Psoas muscle (tissue), 8 donors: ENCODE data around the gene ADA. TPM values are rescaled to one million over a fixed set of nuclear protein-coding genes. Genes with fewer than 3 reads are reported as not detected.
A peak's percentile ranks its signal among the peaks of the same experiment; 100 is the strongest.
"Not testable (repeated sequence)": the region's sequence is repeated elsewhere in the genome, so short reads cannot be mapped to it uniquely, and the experiment has no call there.

Experiments used
- ATAC-seq, 4 donors: fragments of 200-7000 bp; cut with Tn5 transposase; one replicate each; pipeline ENCODE4 v1.9.1; 2020; ENCODE audit warnings: moderate library complexity in 3 of 4, mild to moderate bottlenecking in 2 of 4
- DNase-seq, 2 donors: peaks; one replicate each; pipeline ENCODE4 v3.0.0-alpha.2; 2020
- H3K27ac ChIP-seq: fragments of 200-600 bp; one replicate; pipeline ENCODE4 v1.8.0; 2022
- H3K27me3 ChIP-seq, 3 donors: fragments of 200-600 bp in 1 of 3; one replicate each; pipeline versions ENCODE4 v1.6.1 to v1.8.0; 2013 to 2022; ENCODE audit warnings: low read length in 2 of 3, mild to moderate bottlenecking in 2 of 3, moderate library complexity in 1 of 3; ENCODE audit not compliant: insufficient read depth in 3 of 3
- H3K36me3 ChIP-seq, 2 donors: fragments of 200-600 bp in 1 of 2; one replicate each; pipeline versions ENCODE4 v1.6.1 to v1.8.0; 2013 to 2022; ENCODE audit warnings: low read depth in 1 of 2, mild to moderate bottlenecking in 1 of 2, moderate library complexity in 1 of 2; ENCODE audit not compliant: insufficient read depth in 1 of 2
- H3K4me1 ChIP-seq: fragments of 200-600 bp; one replicate; pipeline ENCODE4 v1.8.0; 2022
- H3K4me3 ChIP-seq: fragments of 200-600 bp; one replicate; pipeline ENCODE4 v1.8.0; 2022; ENCODE audit warnings: mild to moderate bottlenecking
- H3K9me3 ChIP-seq: fragments of 200-600 bp; one replicate; pipeline ENCODE4 v1.8.0; 2022
- CTCF ChIP-seq: fragments of 200-600 bp; IDR thresholded peaks from one replicate; pipeline ENCODE4 v1.8.0; 2022; ENCODE audit warnings: antibody characterized with exemption
- WGBS, 3 donors: extraction: QIAGEN DNeasy Blood & Tissue Kit; methylation state at CpG; one replicate each; pipeline versions ENCODE4 v1.1.6 to v1.1.7; 2013; 5-methylcytosine and 5-hydroxymethylcytosine counted together
- intact Hi-C, 2 donors: fragments of 100-400 bp; cut with DNase I; formaldehyde crosslinking; loops; one replicate each; pipeline versions ENCODE4 v1.11.0 to v1.14.2; 2022
- long read RNA-seq, 2 donors: library from polyadenylated mRNA; unstranded; transcript quantifications; one replicate each; pipeline ENCODE4 v2.0.0, GENCODE V29; 2021
- polyA plus RNA-seq, 3 donors: library from polyadenylated mRNA; stranded (reverse); fragments of 200-250 nt; gene quantifications; one replicate each; pipeline ENCODE4 v1.2.3, GENCODE V29; 2013
- total RNA-seq, 4 donors: library from RNA; stranded (reverse); fragmentation: NEBNext Ultra II Directional in 2 of 4; extraction: Animal tissue kit (Norgen Biotek cat#: 25700) in 2 of 4; gene quantifications; one replicate each; pipeline versions ENCODE4 v1.2.1 to v1.2.4, GENCODE V29; 2021 to 2023
- donor health status: healthy with polysubstance abuse.
- donor health status: DM: no; HTN: no; CAD: no; lungs with moderate emphysema.
- donor health status: Bipolar disorder and iron deficiency.
- donor health status: healthy.
- donor health status: DM: yes; HTN: yes; CAD: no.
- donor health status: DM: no; HTN: no; CAD: no.
- donor health status: DM: no; HTN: no; CAD: no.
- donor health status: DM: yes; HTN: yes; CAD: no.

The ADA gene
- total RNA-seq (1 to 10 TPM; 3.3 to 4.9 (median 4.0) TPM), polyA plus RNA-seq (1 to 10 TPM; 3.5 to 5.8 (median 4.2) TPM)
- long read RNA-seq, donor 1, transcript ADA-201 (12 exons, 1,539 nt) = major isoform, 8 of 12 reads
- long read RNA-seq, donor 1, partial matches to known transcripts = 0 of 12 reads
- long read RNA-seq, donor 1, other reads (novel, unspliced or antisense) = 3 of 12 reads
- long read RNA-seq, donor 2, transcript ADA-201 (12 exons, 1,539 nt) = major isoform, 13 of 23 reads
- long read RNA-seq, donor 2, partial matches to known transcripts = 1 of 23 reads
- long read RNA-seq, donor 2, other reads (novel, unspliced or antisense) = 5 of 23 reads

GRCh38 chr20:44651684-44652423, at the start of gene ADA:
Gene ADA (minus strand): TSS chr20:44651699. CDS start chr20:44651607, 92 bp downstream.
- Histone ChIP-seq H3K36me3 (no peaks in the 10 kb centered on the region), H3K4me1 (peaks cover 6% of the 10 kb centered on the region), H3K27ac (peak within 1 kb of the TSS; percentile 58), H3K9me3 (no peaks in the 10 kb centered on the region), H3K4me3 (peak within 1 kb of the TSS; percentile 83), H3K27me3 (no peaks in the 10 kb centered on the region)
- DNase-seq (peak; percentile 71), ATAC-seq (peak; percentile 69 to 86 (median 80))
- intact Hi-C loops = no loop called here
- no peak for TF ChIP-seq CTCF
- WGBS, 3 donors = 0 to 1% (median 0%) methylated on average over 28 to 68 of the region's 68 CpGs

DNA sequence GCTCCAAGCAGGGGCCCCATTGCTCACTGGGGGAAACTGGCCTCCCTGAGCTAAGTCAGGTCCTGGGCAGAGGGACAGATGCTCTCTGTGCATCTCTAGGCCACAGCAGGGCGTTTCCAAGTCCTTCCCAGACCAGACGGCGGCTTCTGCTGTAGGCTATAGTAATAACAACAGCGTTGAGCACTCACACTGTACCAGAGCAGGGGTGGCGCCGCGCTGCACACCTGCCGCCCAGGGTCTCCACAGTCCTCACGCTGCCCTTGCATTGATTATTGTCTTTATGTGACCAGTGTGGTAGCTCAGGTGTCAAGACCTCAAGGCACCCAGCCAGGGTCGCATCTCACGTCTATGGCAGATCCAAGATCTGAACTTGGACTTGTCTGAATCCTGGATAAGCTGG, 48.8 kb upstream of the ADA start:
- TF ChIP-seq CTCF = no peak
- Histone ChIP-seq H3K27ac (no peak overlapping the region), H3K4me1 (peaks cover 31% of the 10 kb centered on the region), H3K9me3 (no peaks in the 10 kb centered on the region), H3K27me3 (no peaks in the 10 kb centered on the region), H3K36me3 (no peaks in the 10 kb centered on the region), H3K4me3 (no peak overlapping the region)
- ATAC-seq (no peak), DNase-seq (no peak)
- intact Hi-C loops = no loop called here
- 94% methylated on average over 11 of the region's 11 CpGs for WGBS, 3 donors

GRCh38 chr20:44698351-44698750, 46.9 kb upstream of the ADA start:
- intact Hi-C loops = no loop called here
- no peak for DNase-seq
- no peaks in the 10 kb centered on the region for H3K36me3 ChIP-seq
- 59 to 74% (median 59%) methylated on average over 3 of the region's 3 CpGs for WGBS, 3 donors
- H3K4me3 ChIP-seq = no peak overlapping the region
- H3K27ac ChIP-seq = no peak overlapping the region
- peaks cover 32% of the 10 kb centered on the region for H3K4me1 ChIP-seq
- H3K9me3 ChIP-seq = no peaks in the 10 kb centered on the region
- no peaks in the 10 kb centered on the region for H3K27me3 ChIP-seq
- TF ChIP-seq CTCF = no peak
- no peak for ATAC-seq

- H3K4me3 ChIP-seq, H3K27me3 ChIP-seq, DNase-seq, H3K27ac ChIP-seq, H3K36me3 ChIP-seq, ATAC-seq, H3K9me3 ChIP-seq, intact Hi-C loops: not testable (repeated sequence)
- WGBS, 3 donors = 95 to 98% (median 96%) methylated on average over 5 of the region's 5 CpGs
- peaks cover 32% of the 10 kb centered on the region for H3K4me1 ChIP-seq
Observed at GRCh38 chr20:44697041-44697440, 45.5 kb upstream of the ADA start.

DNA sequence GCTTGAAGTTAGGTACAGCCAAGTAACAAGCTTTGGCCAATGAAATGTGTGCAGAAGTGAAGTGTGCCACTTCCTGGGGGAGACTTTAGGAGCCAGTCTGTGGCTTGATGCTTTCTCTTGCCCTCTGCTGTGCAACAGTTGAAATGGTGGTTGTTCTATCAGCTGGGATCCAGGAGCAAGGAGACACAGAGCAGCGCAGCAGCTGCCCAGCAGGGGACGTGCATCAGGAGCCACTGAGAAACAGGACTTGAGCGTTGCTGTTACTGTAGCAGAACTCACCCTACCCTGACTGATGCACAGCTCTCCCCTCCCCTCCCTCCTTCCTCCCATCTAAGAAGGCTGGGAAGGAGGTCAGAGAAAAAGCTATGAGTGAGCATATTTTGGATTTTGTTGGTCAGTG, 44.8 kb upstream of the ADA start:
- Histone ChIP-seq H3K9me3 (no peaks in the 10 kb centered on the region), H3K27me3 (no peaks in the 10 kb centered on the region), H3K27ac (peak overlapping the region; percentile 11), H3K36me3 (no peaks in the 10 kb centered on the region), H3K4me3 (no peak overlapping the region), H3K4me1 (peaks cover 31% of the 10 kb centered on the region)
- ATAC-seq (no peak), DNase-seq (no peak)
- WGBS, 3 donors = 87 to 94% (median 93%) methylated on average over 3 of the region's 3 CpGs
- TF ChIP-seq CTCF = no peak
- intact Hi-C loops = no loop called here
